GM12892 (cell line): ENCODE data around the gene ADH1C.

Experiments used
- POLR2A ChIP-seq: IDR thresholded peaks from 2 replicates; pipeline ENCODE4 v1.6.1; 2011; ENCODE audit warnings: low read depth, low read length, control low read depth
- TAF1 ChIP-seq: IDR thresholded peaks from 2 replicates; pipeline ENCODE4 v1.6.1; 2011; ENCODE audit warnings: low read depth, mild to moderate bottlenecking, control low read depth, low read length, borderline replicate concordance

DNA sequence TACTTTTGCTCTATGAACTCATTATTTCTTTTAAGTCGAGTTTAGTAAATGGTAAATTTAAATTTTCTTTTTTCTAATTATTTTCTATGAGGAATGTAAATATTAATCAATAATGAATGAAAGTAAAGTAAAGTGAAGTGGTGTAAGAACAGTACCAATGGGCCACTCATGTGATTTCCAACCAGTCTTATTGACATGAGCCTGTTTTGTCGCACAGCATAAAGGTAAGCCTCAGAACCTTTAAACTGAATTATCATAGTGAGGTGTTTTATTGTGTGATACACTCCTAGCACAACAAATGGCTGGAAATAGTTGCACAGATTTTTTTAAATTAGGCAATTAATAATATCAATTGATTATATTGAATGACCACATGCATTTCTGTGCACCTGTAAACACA, 1.1 kb downstream of the ADH1C start:
- TF ChIP-seq POLR2A (no peak), TAF1 (no peak)
